WI38 (cell line): ENCODE data around the gene CCDC17.

Experiments used
- H3K4me3 ChIP-seq: 2 replicates; pipeline ENCODE4 v1.5.1; 2011; ENCODE audit warnings: low read depth, mild to moderate bottlenecking, control low read depth, low read length
- TF ChIP-seq, protein P1 (sequence below): IDR thresholded peaks from 2 replicates; pipeline ENCODE4 v1.5.1; 2012; ENCODE audit warnings: low read depth, mild to moderate bottlenecking, control low read depth, low read length

The CCDC17 gene

DNA sequence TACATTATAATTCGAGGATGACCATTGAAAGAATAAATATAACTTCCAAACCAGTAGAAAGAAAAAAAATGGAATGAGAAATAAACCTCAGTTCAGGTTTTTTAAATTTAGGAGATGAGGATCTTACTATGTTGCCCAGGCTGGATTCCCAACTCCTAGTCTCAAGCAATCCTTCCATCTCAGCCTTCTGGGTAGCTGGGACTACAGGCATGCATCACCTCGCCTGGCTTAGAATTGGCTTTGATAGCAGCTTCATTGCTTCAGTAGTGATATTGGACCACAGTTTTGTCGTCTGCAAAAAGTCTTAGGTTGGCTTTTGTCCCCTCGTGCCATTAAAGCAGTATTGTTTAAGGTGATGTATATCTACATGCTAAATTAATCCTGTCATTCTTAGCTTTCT, 37.1 kb downstream of the CCDC17 start:
- TF ChIP-seq, protein P1, sequence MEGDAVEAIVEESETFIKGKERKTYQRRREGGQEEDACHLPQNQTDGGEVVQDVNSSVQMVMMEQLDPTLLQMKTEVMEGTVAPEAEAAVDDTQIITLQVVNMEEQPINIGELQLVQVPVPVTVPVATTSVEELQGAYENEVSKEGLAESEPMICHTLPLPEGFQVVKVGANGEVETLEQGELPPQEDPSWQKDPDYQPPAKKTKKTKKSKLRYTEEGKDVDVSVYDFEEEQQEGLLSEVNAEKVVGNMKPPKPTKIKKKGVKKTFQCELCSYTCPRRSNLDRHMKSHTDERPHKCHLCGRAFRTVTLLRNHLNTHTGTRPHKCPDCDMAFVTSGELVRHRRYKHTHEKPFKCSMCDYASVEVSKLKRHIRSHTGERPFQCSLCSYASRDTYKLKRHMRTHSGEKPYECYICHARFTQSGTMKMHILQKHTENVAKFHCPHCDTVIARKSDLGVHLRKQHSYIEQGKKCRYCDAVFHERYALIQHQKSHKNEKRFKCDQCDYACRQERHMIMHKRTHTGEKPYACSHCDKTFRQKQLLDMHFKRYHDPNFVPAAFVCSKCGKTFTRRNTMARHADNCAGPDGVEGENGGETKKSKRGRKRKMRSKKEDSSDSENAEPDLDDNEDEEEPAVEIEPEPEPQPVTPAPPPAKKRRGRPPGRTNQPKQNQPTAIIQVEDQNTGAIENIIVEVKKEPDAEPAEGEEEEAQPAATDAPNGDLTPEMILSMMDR, result no peak
- H3K4me3 ChIP-seq, result no peak overlapping the region

DNA sequence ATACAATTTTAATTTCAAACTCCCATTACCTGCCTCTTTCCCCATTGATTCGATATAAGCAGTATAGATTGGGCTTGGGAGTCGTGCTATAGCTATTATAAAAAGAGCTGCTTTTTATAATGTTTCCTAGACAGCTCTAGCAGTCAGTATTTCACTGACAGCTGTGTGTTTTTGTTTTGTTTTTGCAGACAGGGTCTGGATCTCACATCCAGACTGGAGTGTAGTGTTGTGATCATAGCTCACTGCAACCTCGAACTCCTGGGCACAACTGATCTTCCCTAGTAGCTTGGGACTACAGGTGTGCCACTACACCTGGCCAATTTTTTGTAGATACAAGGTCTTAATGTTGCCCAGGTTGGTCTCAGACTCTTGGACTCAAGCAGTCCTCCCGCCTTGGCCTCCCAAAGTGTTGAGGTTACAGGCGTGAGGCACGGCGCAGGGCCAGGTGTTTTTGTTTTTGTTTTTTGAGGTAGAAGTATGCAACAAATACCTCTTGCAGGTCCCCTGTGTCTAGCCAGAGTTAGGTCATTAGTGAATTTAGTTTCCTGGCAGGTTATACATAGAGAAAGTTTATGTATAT, 38.3 kb downstream of the CCDC17 start:
- peak overlapping the region; percentile 80 for H3K4me3 ChIP-seq
- TF ChIP-seq, protein P1, result no peak

DNA sequence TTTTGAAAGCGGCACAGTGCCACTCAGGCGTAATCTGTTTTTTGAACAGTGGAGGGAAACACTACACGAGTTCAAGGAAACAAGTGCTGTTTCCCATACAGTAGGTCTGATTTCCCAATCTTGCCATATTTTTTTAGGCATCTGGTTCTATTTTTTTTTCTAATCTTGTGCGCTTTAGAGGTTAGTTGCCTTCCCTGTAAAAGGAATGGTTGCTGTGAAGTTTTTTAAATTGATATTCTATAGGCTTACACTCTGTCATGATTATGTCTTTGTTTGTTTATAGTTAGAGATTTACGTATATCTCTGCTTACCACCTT, 38.8 kb downstream of the CCDC17 start:
- TF ChIP-seq, protein P1, result no peak
- peak overlapping the region; percentile 80 for H3K4me3 ChIP-seq

DNA sequence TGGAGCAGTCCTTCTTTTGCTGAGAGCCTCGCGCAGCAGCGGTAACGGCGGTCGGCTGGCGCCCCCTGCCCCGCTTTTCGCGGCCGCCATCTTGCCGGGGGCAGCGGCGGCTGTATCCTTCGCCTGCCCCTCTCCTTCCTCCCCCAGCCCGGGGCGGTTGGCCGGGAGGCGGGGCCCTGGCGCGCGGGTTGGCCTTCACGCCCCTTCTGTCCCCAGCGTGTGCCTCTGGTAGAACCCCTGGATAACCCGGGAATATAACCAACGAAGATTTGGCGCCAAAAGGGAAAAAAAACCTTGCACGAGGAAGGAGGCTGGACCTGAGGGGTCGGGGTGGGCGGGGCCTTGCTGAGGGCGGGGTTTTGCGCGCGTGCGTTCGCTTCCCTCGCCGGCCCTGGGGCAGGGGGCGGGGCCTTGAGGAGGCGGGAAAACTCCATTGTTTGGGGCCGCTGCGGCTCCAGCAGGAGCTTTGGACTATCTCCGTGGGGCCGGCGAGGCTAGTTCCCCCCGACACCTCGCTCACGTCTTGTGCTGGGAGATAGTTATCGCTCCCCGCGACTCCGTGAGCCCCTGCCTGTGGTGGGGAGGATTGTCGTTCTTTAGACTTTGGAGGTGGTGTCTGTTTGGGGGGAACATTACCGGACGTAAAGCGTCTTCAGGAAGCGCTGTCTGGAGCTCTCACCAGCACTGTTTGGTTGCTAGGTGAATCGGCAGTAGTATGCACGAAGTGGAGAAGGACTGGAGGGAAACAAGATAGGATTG, 39.3 kb downstream of the CCDC17 start:
- TF ChIP-seq, protein P1, result no peak

DNA sequence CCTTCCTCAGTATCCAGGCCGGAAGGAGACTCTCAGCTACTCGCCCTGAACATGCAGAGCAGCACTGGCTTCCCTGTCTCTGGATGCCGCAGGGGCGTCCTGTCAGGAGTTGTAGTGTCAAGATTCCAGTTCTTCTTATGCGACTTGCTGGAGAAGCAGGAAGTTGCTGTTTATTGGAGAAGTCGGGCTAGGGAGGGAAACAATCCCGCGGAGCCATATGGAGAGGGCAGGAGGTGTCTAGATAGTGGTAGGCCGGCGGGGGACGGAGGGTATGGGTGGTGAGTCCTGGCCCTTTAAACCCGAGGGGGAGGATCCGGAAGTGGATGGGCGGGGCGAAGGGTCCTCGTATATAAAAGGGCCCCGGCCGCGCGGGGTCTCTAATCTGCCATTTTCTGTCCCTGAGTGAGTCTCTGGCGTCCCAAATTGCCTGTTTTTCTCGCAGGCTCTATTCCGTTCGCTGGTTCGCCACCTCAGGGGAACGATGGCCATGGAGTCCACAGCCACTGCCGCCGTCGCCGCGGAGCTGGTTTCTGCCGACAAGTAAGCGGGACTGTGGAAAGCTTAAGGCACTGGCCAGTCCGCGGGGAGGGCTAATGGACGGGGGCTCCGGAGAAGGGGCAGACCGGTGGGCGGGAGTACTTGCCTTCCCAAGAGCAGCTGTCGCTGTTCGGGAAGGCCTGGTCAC, 40.0 kb downstream of the CCDC17 start, which contains the start of gene NASP:
Gene NASP (plus strand): TSS at position 376 of the 685 bp plus-strand sequence. CDS start 106 bp downstream, at position 482.
- TF ChIP-seq, protein P1, result no peak
- peak within 1 kb of the TSS; percentile 80 for H3K4me3 ChIP-seq

More for the DNA sequence above, 39.3 kb downstream of the CCDC17 start:
- H3K4me3 ChIP-seq, result peak overlapping the region; percentile 80

DNA sequence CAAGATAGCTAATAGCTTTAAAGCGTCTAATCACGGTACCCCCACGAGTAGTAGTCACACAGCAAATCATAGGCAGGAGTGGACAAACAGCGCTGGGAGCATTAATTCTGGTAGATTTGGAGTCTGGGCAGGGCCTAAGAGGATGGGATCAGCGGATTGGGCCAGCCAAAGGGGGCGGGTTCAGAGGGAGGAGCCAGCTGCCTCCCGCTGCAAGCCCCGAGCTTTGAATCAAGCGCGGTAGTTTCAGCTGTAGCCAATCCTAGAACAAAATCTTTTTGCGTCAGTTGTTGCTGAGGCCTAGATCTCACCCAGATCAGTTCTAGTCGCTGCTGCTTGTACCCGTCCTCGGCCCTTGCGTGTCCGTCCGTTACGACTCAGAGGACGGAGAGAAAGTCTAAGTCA, 40.6 kb downstream of the CCDC17 start:
- TF ChIP-seq, protein P1, result no peak
- peak overlapping the region; percentile 80 for H3K4me3 ChIP-seq
